Loucy (cell line): Measurements from ENCODE around the gene STXBP1.

Experiments
- CTCF ChIP-seq: fragments of 200-600 bp; sonication (generic); conservative IDR thresholded peaks from 2 replicates; pipeline ENCODE4 v1.5.1; 2014; ENCODE audit warnings: mild to moderate bottlenecking, antibody characterized with exemption, low read length
- EZH2phosphoT487 ChIP-seq: fragments of 200-600 bp; IDR thresholded peaks from 2 replicates; pipeline ENCODE4 v1.6.1; 2018; ENCODE audit warnings: antibody characterized with exemption, mild to moderate bottlenecking, moderate library complexity, borderline replicate concordance

- TF ChIP-seq CTCF (no peak), EZH2phosphoT487 (no peak)
Observed at GRCh38 chr9:127598839-127599549, 13.1 kb upstream of the STXBP1 start.
